ENCODE data around the gene SLC25A48.

DNA sequence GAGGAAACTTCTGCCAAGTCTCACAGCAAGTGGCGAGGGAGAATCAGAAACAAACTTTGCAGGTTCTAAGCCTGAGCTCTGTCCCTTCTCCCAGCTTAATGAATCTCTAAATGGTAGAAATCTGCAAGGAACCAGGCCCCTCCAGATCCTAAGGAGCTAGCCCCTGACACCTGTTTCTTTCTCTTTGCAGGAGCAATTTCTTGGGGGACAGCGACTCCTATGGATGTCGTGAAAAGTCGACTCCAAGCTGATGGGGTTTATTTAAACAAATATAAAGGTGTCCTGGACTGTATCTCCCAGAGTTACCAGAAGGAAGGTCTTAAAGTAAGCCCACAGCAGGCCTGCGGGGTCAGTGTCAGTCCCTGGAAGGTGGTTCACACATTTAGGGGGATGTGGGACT is 39.4 kb downstream of the SLC25A48 start:
- TF ChIP-seq, protein P1, sequence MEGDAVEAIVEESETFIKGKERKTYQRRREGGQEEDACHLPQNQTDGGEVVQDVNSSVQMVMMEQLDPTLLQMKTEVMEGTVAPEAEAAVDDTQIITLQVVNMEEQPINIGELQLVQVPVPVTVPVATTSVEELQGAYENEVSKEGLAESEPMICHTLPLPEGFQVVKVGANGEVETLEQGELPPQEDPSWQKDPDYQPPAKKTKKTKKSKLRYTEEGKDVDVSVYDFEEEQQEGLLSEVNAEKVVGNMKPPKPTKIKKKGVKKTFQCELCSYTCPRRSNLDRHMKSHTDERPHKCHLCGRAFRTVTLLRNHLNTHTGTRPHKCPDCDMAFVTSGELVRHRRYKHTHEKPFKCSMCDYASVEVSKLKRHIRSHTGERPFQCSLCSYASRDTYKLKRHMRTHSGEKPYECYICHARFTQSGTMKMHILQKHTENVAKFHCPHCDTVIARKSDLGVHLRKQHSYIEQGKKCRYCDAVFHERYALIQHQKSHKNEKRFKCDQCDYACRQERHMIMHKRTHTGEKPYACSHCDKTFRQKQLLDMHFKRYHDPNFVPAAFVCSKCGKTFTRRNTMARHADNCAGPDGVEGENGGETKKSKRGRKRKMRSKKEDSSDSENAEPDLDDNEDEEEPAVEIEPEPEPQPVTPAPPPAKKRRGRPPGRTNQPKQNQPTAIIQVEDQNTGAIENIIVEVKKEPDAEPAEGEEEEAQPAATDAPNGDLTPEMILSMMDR (conservative IDR thresholded peaks at IDR 0.05; ENCODE audit: low read length) = 0 out of 2 replicates have a peak, but pooled peaks have one; percentile 20
- no peak for TF ChIP-seq EZH2phosphoT487 (IDR thresholded peaks at IDR 0.05; ENCODE audit: borderline replicate concordance, low read depth, low read length)

Measured in OCI-LY7 (cell line).